Limb (tissue), 2 donors: ENCODE measurements around the gene NCS1.
A peak's percentile ranks its signal among the peaks of the same experiment; 100 is the strongest.

Experiments
- DNase-seq, 2 donors: peaks; one replicate each; pipeline ENCODE4 v3.0.0-alpha.2; 2016; ENCODE audit errors: extremely low spot score in 2 of 2

Gene NCS1

GRCh38 chr9:130175355-130175754 lies 3.2 kb downstream of the NCS1 start:
- DNase-seq, result no peak

DNA sequence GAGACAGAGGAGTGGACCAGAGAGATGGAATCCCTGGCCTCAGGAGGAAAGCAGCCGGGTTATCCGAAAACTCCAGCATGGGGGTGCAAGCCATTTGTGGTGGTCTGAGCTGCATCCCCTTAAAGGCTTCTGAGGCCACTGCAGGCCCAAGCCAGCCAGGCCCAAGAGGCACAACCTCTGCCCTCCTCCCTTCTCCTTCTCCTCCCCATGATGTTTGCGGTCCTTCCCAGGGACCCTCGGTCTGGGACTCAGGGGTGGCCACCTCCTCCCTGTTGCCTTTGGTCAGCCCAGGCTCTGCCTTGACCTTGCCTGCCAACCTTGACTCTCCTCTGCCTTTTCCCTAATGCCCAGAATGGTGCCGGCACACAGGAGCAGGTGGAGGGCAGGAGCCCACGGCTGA lies 4.6 kb downstream of the NCS1 start:
- DNase-seq, result no peak

GRCh38 chr9:130177898-130178805 lies 5.9 kb downstream of the NCS1 start:
- no peak for DNase-seq

DNA sequence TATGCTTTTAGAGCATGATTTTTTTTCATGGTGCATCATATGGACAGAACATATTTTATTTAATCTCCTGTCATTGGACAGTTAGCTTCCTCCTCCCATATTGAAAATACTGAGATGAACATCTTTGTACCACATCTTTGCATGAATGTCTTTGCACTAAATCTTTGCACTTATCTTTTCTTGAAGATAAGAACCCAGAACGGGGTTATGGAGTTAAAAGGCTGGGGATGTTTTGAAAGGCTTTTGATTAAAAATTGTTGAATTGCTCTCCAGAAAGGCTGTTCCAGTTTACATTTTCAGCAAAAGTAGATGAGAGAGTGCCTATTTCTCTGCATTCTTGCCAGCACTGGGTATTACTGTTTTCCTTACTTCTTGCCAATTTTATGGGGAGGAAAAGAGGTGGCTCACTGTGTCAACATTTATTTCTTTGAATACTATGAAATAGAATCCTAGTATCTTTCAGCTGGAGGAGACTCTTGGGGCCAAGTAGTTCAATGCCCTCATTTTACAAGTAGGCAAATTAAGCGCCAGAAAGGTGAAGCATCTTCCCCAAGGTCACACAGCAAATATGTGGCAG lies 7.2 kb downstream of the NCS1 start:
- DNase-seq, result no peak

- no peak for DNase-seq
Measured at GRCh38 chr9:130180516-130180915, 8.3 kb downstream of the NCS1 start.

GRCh38 chr9:130181678-130182380 lies 9.6 kb downstream of the NCS1 start:
- DNase-seq, result no peak

DNA sequence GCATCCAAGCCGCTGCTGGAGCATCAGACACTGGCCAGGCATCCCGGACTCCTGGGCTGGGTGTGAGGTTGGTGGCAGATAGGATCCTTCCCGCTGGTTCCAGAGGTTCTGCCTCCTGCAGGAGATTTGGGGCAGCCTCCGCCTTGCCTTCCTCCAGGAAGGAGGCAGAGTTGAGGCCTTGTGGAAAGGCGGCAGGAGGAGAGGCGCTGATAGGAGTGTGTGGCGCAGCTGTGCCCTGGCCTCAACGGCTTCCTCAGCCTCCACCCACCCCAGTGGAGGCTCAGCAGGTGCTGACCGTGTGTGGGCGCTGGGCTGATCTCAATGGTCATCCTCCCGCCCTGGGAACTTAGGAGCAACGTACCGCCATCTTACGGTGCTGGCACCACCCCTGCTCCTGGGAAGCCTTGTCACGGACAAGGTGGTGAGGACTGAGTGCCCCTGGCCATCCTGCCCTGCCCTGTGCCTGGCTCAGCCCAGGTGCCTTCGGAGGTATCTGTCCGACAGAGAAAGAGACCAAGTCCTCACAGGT lies 10.2 kb downstream of the NCS1 start:
- no peak for DNase-seq

DNA sequence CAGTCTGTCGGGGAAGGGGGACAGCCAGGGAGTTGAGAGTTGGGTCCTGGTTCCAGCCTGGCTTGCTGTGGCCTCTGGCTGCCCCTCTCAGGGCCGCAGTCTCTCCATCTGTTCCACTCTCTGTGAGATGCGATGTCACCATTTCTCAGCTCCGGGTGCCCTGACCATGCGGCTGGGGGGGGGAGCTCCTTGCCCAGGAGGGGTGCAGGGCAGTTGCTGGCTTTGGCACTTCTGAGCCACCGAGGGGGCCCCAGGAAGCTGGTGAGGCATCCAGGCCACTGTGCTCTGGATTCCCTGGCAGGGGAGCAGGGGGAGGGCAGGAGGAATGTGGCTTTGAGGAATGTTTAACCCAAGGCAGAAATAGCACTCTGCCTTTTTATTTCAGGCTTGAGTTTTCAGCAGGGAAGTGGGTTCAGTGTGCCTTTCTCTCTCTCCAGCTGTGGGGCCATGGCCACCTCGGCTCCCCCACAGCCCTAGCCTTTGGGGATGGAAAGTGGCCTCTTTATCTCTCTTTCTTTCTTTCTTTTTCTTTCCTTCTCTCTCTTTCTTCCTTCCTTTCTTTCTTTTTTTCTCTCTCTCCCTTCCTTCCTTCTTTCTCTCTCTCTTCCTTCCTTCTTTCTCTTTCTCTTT lies 11.0 kb downstream of the NCS1 start:
- peak in 1 of 2 donors; percentile 56 for DNase-seq

DNA sequence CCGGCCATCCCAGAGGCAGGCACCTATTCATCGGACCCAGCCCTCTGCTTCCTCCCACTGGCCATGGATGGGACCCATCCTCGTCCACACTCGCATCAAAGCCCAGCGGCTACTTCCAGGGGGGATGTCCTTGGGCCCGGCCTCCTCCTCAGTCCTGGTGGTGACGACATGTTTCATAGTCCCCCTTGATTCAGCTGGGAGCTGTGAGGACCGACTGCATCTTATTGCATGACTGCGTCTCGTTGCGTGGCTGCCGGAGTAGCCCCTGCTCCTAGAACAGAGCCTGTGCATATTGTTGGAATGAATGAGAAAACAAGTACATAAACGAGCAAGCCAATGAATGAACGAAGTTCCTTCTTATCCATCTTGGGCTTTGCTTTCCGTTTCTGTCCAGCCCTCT lies 12.8 kb downstream of the NCS1 start:
- no peak for DNase-seq

DNA sequence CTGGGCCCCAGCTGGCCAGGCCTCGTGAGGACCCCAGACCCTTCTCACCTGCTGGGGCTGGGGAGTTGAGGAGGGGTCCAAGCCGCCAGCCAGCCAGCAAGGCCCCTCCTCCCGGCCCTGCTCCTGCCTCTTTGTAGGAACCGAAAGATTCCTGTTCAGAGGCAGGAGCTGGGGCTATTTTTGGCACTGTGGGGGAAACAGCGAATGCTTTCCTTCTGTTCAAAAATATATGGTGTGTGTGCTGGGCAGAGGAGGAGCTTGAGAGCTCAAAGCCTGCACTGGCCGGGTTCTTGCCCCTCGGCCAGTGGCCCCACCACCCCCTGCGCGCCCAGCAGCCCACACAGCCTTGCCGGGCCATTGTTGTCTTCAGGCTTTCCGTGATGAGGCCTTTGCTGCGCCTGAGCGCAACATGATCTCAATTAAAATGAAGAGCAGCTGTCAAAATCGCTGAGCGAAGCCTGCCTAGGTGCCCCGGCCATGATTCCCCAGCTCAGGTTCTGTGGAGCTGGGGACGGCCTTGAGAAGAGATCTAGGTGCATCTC lies 13.4 kb downstream of the NCS1 start:
- DNase-seq, result peak in 1 of 2 donors; percentile 59

DNA sequence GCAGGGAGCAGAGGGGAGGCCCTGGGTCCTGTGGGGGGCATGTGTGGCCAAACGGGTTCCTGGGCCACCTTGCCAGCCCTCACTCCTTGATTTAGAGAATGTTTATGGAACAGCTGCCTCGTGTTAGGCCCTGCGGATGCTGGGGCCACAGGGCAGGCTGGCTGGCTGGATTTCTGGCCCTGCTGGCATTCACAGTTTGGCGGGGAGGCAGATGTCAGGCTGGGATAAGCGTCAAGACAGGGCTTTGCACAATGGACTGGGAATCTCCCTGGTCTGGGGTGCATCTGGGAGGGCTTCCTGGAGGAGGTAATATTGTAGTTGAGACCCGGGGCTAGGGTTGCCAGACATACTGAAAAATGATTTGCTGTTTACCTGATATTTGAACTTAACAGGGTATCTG lies 13.8 kb downstream of the NCS1 start:
- no peak for DNase-seq

- no peak for DNase-seq
Measured at GRCh38 chr9:130186839-130187522, 14.8 kb downstream of the NCS1 start.

DNA sequence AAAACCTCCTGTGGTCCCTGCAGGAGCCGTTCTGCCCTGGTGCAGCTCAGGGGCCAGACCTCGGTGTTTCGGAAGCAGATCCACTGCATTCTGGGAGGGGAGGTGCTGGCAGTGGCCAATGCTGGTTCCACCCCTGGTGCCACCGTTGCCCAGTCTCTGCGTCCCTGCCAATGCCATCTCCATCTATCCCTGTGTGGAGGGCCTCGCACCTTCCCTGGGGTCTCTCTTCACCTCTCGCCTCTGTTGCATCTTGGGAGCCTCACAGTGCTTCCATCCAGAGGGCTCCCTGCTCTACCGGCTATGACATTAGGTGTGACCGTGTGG lies 15.3 kb downstream of the NCS1 start:
- no peak for DNase-seq

DNA sequence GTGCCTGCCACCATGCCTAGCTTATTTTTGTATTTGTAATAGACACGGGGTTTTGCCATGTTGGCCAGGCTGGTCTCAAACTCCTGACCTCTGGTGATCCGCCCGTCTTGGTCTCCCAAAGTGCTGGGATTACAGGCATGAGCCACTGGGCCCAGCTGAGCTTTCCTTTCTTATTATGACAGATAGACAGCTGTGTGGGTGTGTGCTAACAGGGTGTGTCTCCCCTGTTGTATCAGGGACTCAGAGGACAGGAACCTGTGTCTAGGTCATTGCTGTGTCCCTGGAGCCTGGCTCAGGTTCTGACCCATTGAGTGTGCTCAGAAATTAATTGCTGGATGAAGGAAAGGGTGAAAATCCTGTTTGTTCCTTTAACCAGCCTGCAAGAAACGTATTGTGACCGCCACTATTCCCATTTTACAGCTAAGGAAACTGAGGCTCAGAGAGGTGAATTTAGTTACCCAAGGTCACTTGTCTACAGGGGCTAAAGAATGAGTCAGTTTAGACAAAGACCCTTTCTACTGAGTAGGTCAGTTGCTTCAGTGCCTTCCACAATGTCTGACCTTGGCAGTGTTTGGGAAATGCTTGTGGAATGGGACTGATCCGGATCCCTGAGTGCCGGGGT lies 16.8 kb downstream of the NCS1 start:
- no peak for DNase-seq

DNA sequence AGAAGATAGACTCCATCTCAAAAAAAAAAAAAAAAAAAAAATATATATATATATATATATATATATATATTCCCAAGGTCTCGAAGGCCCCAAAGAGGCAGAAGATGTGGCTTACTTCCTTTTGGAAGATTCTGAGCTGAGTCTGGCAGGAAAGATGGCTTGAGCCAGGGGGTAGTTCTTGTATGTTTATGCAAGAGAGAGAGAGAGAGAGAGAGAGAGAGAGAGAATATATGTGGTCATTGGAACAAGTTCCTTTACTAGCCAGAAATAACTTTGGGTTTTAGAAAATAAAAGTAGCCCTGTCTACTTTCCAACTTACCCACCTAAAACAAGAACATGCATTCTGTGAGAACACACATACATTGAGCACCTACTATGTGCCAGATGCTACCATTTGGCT lies 17.6 kb downstream of the NCS1 start:
- DNase-seq, result no peak

DNA sequence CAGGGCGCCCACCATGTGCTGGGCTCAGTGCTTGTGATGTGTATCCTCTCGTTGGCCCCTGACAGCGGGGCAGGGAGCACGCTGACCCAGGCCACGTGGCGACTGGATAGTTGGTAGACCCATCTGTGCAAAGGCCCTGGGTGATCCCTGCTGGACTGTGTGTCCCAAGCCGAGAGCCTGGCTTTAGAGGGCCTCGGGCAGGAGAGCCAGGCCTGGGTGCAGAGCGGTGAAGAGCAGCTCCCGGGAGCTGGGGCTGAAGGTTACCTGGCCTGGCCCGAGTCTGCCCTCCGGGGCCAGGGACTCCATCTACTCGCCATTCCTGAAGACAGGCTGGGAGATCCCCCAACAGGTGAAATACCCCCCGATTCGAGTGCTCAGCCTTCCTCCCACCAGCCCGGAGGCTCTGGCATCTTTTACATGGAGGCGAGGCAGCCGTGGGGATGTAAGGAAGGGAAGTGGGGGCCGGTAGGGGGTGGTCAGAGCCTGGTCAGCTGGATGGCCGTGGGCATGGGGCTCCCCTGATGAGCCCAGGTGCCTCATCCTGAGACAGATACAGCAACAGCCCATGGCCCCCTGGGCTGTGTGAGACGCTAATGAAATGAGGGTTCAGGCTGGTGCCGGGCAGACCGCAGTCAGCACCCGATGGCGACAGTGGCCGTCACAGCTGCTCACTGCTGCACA lies 19.0 kb downstream of the NCS1 start:
- DNase-seq, result no peak

GRCh38 chr9:130191749-130192120 lies 19.5 kb downstream of the NCS1 start:
- DNase-seq, result no peak

- DNase-seq, result no peak
Measured at GRCh38 chr9:130192382-130192999, 20.3 kb downstream of the NCS1 start.

DNA sequence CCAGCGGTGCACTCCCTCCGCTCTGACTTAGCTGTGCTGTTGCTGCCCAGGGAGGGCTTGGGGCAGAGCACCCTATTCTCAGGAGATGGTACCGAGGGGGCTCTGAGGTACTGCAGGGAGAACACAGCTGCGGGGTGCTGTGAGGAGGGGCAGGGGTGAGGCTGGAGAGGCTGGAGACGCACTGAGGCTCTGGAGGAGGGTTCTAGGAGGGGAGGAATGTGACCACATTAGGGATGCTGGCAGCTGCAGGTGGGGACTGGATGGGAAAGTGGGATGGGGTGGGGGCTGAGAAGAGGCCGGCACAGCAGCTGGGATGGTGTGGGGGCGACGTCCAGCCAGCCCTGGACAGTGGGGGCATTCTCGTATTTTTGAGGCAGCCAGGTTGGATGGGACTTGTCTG lies 20.9 kb downstream of the NCS1 start:
- no peak for DNase-seq
